HEK293 (cell line): Measurements from ENCODE around the gene SCNN1A.

ENCODE experiments used
- CTCF ChIA-PET: fragments of 350-600 bp; formaldehyde crosslinking; extraction: SDS; loops from one replicate; lab custom pipeline; 2021; ENCODE audit warnings: antibody characterized with exemption; lab: Yijun Ruan, JAX
- POLR2A ChIA-PET: fragments of 300-600 bp; formaldehyde crosslinking; extraction: SDS; loops from one replicate; lab custom pipeline; 2020; ENCODE audit warnings: antibody characterized with exemption, inconsistent platforms; lab: Yijun Ruan, JAX
- H3K27ac ChIP-seq: fragments of 200-500 bp; sonication (Bioruptor generic); 2 replicates; pipeline ENCODE4 v1.5.1; 2014; ENCODE audit warnings: low read depth, low read length, control low read depth, inconsistent platforms; ENCODE audit errors: extremely low read depth
- H3K36me3 ChIP-seq, 2 experiments: fragments of 200-500 bp in 1 of 2; sonication (Bioruptor generic) in 1 of 2; 1 replicate in 1 of 2; 2 replicates in 1 of 2; pipeline ENCODE4 v1.5.1; 2014 to 2017; ENCODE audit warnings: inconsistent platforms in 2 of 2, low read length in 2 of 2; ENCODE audit not compliant: control insufficient read depth in 2 of 2, insufficient read depth in 1 of 2
- H3K4me1 ChIP-seq: fragments of 200-500 bp; sonication (Bioruptor generic); 2 replicates; pipeline ENCODE4 v1.5.1; 2014; ENCODE audit warnings: mild to moderate bottlenecking, low read length, inconsistent platforms; ENCODE audit not compliant: control insufficient read depth, insufficient read depth
- H3K4me3 ChIP-seq: 2 replicates; pipeline ENCODE4 v1.5.1; 2011; ENCODE audit warnings: low read depth, mild to moderate bottlenecking, control low read depth, low read length, moderate library complexity
- H3K9me3 ChIP-seq: fragments of 200-500 bp; sonication (Bioruptor generic); 2 replicates; pipeline ENCODE4 v1.5.1; 2014; ENCODE audit warnings: low read depth, low read length, inconsistent platforms; ENCODE audit not compliant: control insufficient read depth, insufficient read depth
- EGR2 ChIP-seq: fragments of 450-650 bp; formaldehyde crosslinking; IDR thresholded peaks from 2 replicates; pipeline ENCODE4 v1.5.1; 2016; ENCODE audit warnings: low read depth, missing biosample characterization, missing genetic modification characterization
- KLF10 ChIP-seq: fragments of 450-650 bp; IDR thresholded peaks from 2 replicates; pipeline ENCODE4 v1.5.1; 2018; ENCODE audit warnings: missing biosample characterization, mild to moderate bottlenecking, missing genetic modification characterization
- KLF16 ChIP-seq: fragments of 450-650 bp; formaldehyde crosslinking; IDR thresholded peaks from 2 replicates; pipeline ENCODE4 v1.5.1; 2017; ENCODE audit warnings: missing biosample characterization, missing genetic modification characterization
- MZF1 ChIP-seq: fragments of 450-650 bp; formaldehyde crosslinking; IDR thresholded peaks from 2 replicates; pipeline ENCODE4 v1.5.1; 2017; ENCODE audit warnings: missing biosample characterization, missing genetic modification characterization, borderline replicate concordance
- SALL2 ChIP-seq: fragments of 450-650 bp; formaldehyde crosslinking; IDR thresholded peaks from 2 replicates; pipeline ENCODE4 v1.5.0; 2017; ENCODE audit warnings: missing biosample characterization, mild to moderate bottlenecking, missing genetic modification characterization, borderline replicate concordance
- TRIM28 ChIP-seq: IDR thresholded peaks from 2 replicates; pipeline ENCODE4 v1.6.1; 2011; ENCODE audit warnings: low read length, control low read depth, borderline replicate concordance
- WT1 ChIP-seq: fragments of 450-650 bp; formaldehyde crosslinking; IDR thresholded peaks from 2 replicates; pipeline ENCODE4 v1.5.1; 2016; ENCODE audit warnings: missing biosample characterization, missing genetic modification characterization
- ZBTB21 ChIP-seq: fragments of 450-650 bp; formaldehyde crosslinking; IDR thresholded peaks from 2 replicates; pipeline ENCODE4 v1.5.1; 2017; ENCODE audit warnings: missing biosample characterization, missing genetic modification characterization
- ZNF266 ChIP-seq: fragments of 450-650 bp; formaldehyde crosslinking; IDR thresholded peaks from 2 replicates; pipeline ENCODE4 v1.5.1; 2016; ENCODE audit warnings: missing biosample characterization, missing genetic modification characterization, low read depth
- ZNF302 ChIP-seq: fragments of 450-650 bp; formaldehyde crosslinking; IDR thresholded peaks from 2 replicates; pipeline ENCODE4 v1.5.1; 2016; ENCODE audit warnings: missing biosample characterization, missing genetic modification characterization, low read depth
- ZNF335 ChIP-seq: fragments of 450-650 bp; formaldehyde crosslinking; conservative IDR thresholded peaks from 2 replicates; pipeline ENCODE4 v1.5.1; 2016; ENCODE audit warnings: missing biosample characterization, missing genetic modification characterization
- ZNF354C ChIP-seq: fragments of 450-650 bp; formaldehyde crosslinking; IDR thresholded peaks from 2 replicates; pipeline ENCODE4 v1.5.1; 2016; ENCODE audit warnings: missing biosample characterization, missing genetic modification characterization, low read depth, borderline replicate concordance
- ZNF48 ChIP-seq: fragments of 450-650 bp; formaldehyde crosslinking; IDR thresholded peaks from 2 replicates; pipeline ENCODE4 v1.5.1; 2016; ENCODE audit warnings: missing biosample characterization, missing genetic modification characterization
- ZNF571 ChIP-seq: fragments of 450-650 bp; formaldehyde crosslinking; IDR thresholded peaks from 2 replicates; pipeline ENCODE4 v1.5.0; 2017; ENCODE audit warnings: missing biosample characterization, missing genetic modification characterization
- ZNF600 ChIP-seq: fragments of 450-650 bp; formaldehyde crosslinking; IDR thresholded peaks from 2 replicates; pipeline ENCODE4 v1.5.1; 2016; ENCODE audit warnings: missing biosample characterization, missing genetic modification characterization
- ZNF707 ChIP-seq: fragments of 450-650 bp; formaldehyde crosslinking; IDR thresholded peaks from 2 replicates; pipeline ENCODE4 v1.5.1; 2016; ENCODE audit warnings: missing biosample characterization, missing genetic modification characterization
- ZNF776 ChIP-seq: fragments of 450-650 bp; formaldehyde crosslinking; IDR thresholded peaks from 2 replicates; pipeline ENCODE4 v1.5.0; 2017; ENCODE audit warnings: missing biosample characterization, missing genetic modification characterization, borderline replicate concordance
- ZNF777 ChIP-seq: fragments of 450-650 bp; formaldehyde crosslinking; IDR thresholded peaks from 2 replicates; pipeline ENCODE4 v1.5.1; 2017; ENCODE audit warnings: missing biosample characterization, missing genetic modification characterization, borderline replicate concordance
- ZNF843 ChIP-seq: fragments of 450-650 bp; formaldehyde crosslinking; IDR thresholded peaks from 2 replicates; pipeline ENCODE4 v1.5.1; 2016; ENCODE audit warnings: missing biosample characterization, missing genetic modification characterization
- TF ChIP-seq, protein P1 (sequence below): IDR thresholded peaks from 2 replicates; pipeline ENCODE4 v1.6.1; 2011; ENCODE audit warnings: mild to moderate bottlenecking, low read depth, low read length, borderline replicate concordance
- TF ChIP-seq, protein P2 (sequence below): fragments of 450-650 bp; formaldehyde crosslinking; IDR thresholded peaks from 2 replicates; pipeline ENCODE4 v1.5.1; 2016; ENCODE audit warnings: missing biosample characterization, missing genetic modification characterization
- TF ChIP-seq, protein P3 (sequence below): fragments of 450-650 bp; formaldehyde crosslinking; IDR thresholded peaks from 2 replicates; pipeline ENCODE4 v1.5.1; 2016; ENCODE audit warnings: missing biosample characterization, missing genetic modification characterization
- TF ChIP-seq, protein P4 (sequence below): fragments of 450-650 bp; formaldehyde crosslinking; IDR thresholded peaks from 2 replicates; pipeline ENCODE4 v1.5.0; 2017; ENCODE audit warnings: missing biosample characterization, missing genetic modification characterization, borderline replicate concordance
- TF ChIP-seq, protein P5 (sequence below): fragments of 450-650 bp; formaldehyde crosslinking; IDR thresholded peaks from 2 replicates; pipeline ENCODE4 v1.5.1; 2017; ENCODE audit warnings: missing biosample characterization, missing genetic modification characterization

Gene SCNN1A

DNA sequence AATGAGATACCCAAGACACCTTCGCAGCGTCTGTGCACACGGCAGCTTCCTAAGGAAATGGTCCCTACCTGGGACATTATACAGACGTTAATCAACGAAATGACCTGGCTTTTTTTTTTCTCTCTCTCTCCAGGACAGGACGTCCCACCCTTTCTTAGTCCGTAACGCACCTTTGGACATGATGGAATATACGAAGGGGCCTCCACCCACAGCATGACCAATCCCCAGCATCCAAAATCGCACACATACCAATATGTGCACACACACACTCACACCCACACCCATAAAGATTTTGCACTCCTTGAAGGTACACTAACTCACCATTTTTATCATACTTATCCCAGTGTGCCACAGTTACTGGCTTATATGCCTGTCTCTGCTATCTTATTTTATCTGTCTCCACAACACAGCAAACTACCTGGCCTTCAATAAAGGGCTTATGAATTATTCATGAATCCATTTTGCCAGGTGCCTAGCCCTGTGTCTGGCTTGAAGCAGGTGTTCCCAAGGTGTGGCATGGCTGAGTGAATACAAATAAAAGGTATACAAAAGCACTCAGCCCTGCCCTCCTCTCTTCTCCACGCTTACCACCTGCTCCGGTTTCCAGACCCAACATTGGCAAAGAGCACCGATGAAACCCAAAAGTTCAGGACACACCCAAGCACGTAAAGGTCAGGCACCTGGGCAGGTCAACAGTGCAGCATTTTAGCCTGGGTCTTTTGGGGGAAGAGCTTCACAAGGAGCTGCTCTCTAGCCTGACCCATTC is 2.2 kb downstream of the SCNN1A start:
- Histone ChIP-seq H3K9me3 (no peaks in the 10 kb centered on the region), H3K4me3 (no peak overlapping the region), H3K4me1 (peaks cover 24% of the 10 kb centered on the region), H3K27ac (peak overlapping the region; percentile 86), H3K36me3 (no peaks in the 10 kb centered on the region)
- CTCF ChIA-PET = interaction anchor here (0.7 to 3.0 kb wide), 3 partner anchors 38 to 47 kb away, joined by 3 to 23 read pairs (median 4); no protein-coding TSS in a partner anchor
- no peak for TF ChIP-seq ZNF777 (tag by site-specific recombination)
- TF ChIP-seq ZNF354C (tag by site-specific recombination) = no peak
- TF ChIP-seq ZNF776 (tag by site-specific recombination) = no peak
- TF ChIP-seq, protein P1, sequence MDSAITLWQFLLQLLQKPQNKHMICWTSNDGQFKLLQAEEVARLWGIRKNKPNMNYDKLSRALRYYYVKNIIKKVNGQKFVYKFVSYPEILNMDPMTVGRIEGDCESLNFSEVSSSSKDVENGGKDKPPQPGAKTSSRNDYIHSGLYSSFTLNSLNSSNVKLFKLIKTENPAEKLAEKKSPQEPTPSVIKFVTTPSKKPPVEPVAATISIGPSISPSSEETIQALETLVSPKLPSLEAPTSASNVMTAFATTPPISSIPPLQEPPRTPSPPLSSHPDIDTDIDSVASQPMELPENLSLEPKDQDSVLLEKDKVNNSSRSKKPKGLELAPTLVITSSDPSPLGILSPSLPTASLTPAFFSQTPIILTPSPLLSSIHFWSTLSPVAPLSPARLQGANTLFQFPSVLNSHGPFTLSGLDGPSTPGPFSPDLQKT = no peak
- TF ChIP-seq ZNF600 (tag by site-specific recombination) = peak; percentile 96
- POLR2A ChIA-PET = interaction anchor here (0.6 to 3.4 kb wide), 4 partner anchors 10 to 134 kb away, joined by 3 to 37 read pairs (median 11); partner anchors contain the start of genes LTBR and VAMP1

DNA sequence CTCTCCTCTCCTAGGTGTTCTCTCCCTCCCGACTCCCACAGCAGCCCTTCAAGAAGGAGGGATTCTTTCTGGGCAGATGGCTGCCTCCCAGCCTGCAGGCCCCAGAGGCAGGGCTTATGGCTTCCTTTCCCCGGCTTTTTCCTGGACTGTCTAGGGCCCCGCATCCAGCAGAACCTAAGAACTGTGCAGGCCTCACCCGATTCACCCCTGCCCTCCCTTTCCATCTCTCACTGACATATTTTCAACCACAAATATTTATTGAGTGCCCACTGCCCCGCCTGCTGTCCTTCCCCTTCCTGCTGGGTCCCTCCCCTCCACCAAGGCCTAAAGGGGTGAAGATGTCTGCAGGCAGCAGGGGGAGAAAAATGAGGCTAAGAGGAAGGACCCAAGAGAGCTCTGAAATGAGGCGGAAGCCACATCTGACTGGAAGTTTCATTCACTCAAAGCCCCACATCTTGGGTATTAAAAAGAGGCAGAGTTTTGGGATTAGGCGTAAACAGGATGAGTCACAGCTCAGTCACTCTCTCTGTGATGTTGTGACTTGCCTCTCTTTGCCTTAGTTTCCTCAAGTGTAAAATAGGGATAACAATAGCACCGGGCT is 2.9 kb downstream of the SCNN1A start:
- Histone ChIP-seq H3K4me3 (no peak overlapping the region), H3K4me1 (peaks cover 24% of the 10 kb centered on the region), H3K36me3 (no peaks in the 10 kb centered on the region), H3K9me3 (no peaks in the 10 kb centered on the region), H3K27ac (peak overlapping the region; percentile 86)
- POLR2A ChIA-PET = interaction anchor here (0.6 to 3.4 kb wide), 7 partner anchors 10 to 135 kb away, joined by 3 to 37 read pairs (median 6); partner anchors contain the start of genes LTBR and VAMP1
- CTCF ChIA-PET = interaction anchor here (0.7 to 3.0 kb wide), 3 partner anchors 37 to 47 kb away, joined by 3 to 23 read pairs (median 3); no protein-coding TSS in a partner anchor
- TF ChIP-seq ZBTB21 (tag by site-specific recombination) = 0 out of 2 replicates have a peak, but pooled peaks have one; percentile 15
- TF ChIP-seq, protein P2, sequence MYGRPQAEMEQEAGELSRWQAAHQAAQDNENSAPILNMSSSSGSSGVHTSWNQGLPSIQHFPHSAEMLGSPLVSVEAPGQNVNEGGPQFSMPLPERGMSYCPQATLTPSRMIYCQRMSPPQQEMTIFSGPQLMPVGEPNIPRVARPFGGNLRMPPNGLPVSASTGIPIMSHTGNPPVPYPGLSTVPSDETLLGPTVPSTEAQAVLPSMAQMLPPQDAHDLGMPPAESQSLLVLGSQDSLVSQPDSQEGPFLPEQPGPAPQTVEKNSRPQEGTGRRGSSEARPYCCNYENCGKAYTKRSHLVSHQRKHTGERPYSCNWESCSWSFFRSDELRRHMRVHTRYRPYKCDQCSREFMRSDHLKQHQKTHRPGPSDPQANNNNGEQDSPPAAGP = peak; percentile 77; the same call in 1 of the 2 replicates
- TF ChIP-seq KLF16 (tag by site-specific recombination) = no peak
- no peak for TF ChIP-seq KLF10 (tag by site-specific recombination)
- no peak for TF ChIP-seq ZNF843 (tag by site-specific recombination)
- peak; percentile 79 for TF ChIP-seq WT1 (tag by site-specific recombination)
- peak; percentile 19; the same call in 1 of the 2 replicates for TF ChIP-seq TRIM28
- TF ChIP-seq ZNF302 (tag by site-specific recombination) = no peak
- no peak for TF ChIP-seq ZNF571 (tag by site-specific recombination)
- TF ChIP-seq ZNF335 (tag by site-specific recombination) = peak; percentile 85
- no peak for TF ChIP-seq SALL2 (tag by site-specific recombination)
- no peak for TF ChIP-seq EGR2
- TF ChIP-seq MZF1 (tag by site-specific recombination) = peak; percentile 30; the same call in 1 of the 2 replicates
- no peak for TF ChIP-seq ZNF48
- TF ChIP-seq, protein P3, sequence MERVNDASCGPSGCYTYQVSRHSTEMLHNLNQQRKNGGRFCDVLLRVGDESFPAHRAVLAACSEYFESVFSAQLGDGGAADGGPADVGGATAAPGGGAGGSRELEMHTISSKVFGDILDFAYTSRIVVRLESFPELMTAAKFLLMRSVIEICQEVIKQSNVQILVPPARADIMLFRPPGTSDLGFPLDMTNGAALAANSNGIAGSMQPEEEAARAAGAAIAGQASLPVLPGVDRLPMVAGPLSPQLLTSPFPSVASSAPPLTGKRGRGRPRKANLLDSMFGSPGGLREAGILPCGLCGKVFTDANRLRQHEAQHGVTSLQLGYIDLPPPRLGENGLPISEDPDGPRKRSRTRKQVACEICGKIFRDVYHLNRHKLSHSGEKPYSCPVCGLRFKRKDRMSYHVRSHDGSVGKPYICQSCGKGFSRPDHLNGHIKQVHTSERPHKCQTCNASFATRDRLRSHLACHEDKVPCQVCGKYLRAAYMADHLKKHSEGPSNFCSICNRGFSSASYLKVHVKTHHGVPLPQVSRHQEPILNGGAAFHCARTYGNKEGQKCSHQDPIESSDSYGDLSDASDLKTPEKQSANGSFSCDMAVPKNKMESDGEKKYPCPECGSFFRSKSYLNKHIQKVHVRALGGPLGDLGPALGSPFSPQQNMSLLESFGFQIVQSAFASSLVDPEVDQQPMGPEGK (tag by site-specific recombination) = peak; percentile 70
- TF ChIP-seq ZNF266 = no peak
- TF ChIP-seq, protein P4, sequence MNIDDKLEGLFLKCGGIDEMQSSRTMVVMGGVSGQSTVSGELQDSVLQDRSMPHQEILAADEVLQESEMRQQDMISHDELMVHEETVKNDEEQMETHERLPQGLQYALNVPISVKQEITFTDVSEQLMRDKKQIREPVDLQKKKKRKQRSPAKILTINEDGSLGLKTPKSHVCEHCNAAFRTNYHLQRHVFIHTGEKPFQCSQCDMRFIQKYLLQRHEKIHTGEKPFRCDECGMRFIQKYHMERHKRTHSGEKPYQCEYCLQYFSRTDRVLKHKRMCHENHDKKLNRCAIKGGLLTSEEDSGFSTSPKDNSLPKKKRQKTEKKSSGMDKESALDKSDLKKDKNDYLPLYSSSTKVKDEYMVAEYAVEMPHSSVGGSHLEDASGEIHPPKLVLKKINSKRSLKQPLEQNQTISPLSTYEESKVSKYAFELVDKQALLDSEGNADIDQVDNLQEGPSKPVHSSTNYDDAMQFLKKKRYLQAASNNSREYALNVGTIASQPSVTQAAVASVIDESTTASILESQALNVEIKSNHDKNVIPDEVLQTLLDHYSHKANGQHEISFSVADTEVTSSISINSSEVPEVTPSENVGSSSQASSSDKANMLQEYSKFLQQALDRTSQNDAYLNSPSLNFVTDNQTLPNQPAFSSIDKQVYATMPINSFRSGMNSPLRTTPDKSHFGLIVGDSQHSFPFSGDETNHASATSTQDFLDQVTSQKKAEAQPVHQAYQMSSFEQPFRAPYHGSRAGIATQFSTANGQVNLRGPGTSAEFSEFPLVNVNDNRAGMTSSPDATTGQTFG (tag by site-specific recombination) = no peak
- TF ChIP-seq, protein P5, sequence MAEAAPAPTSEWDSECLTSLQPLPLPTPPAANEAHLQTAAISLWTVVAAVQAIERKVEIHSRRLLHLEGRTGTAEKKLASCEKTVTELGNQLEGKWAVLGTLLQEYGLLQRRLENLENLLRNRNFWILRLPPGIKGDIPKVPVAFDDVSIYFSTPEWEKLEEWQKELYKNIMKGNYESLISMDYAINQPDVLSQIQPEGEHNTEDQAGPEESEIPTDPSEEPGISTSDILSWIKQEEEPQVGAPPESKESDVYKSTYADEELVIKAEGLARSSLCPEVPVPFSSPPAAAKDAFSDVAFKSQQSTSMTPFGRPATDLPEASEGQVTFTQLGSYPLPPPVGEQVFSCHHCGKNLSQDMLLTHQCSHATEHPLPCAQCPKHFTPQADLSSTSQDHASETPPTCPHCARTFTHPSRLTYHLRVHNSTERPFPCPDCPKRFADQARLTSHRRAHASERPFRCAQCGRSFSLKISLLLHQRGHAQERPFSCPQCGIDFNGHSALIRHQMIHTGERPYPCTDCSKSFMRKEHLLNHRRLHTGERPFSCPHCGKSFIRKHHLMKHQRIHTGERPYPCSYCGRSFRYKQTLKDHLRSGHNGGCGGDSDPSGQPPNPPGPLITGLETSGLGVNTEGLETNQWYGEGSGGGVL (tag by site-specific recombination) = peak; percentile 47
- no peak for TF ChIP-seq ZNF707 (tag by site-specific recombination)
